HepG2 (cell line): ENCODE data around the gene ABCB6. TPM values are rescaled to one million over a fixed set of nuclear protein-coding genes. Genes with fewer than 3 reads are reported as not detected.

ENCODE experiments used
- ATF4 ChIP-seq, 2 experiments: fragments of 450-650 bp in 1 of 2; sonication (generic) in 1 of 2; formaldehyde crosslinking; IDR thresholded peaks; 2 replicates each; pipeline versions ENCODE4 v1.5.0 to v1.8.0; 2020 to 2022; ENCODE audit warnings: mild to moderate bottlenecking in 1 of 2, missing genetic modification reagents in 1 of 2
- BCL3 ChIP-seq: sonication (generic); formaldehyde crosslinking; IDR thresholded peaks from 2 replicates; pipeline ENCODE4 v1.5.1; 2020; ENCODE audit warnings: mild to moderate bottlenecking, missing genetic modification reagents, moderate library complexity
- CC2D1A ChIP-seq: sonication (generic); formaldehyde crosslinking; IDR thresholded peaks from 2 replicates; pipeline ENCODE4 v1.8.1; 2023; ENCODE audit warnings: mild to moderate bottlenecking, missing genetic modification reagents
- E2F1 ChIP-seq: sonication (generic); formaldehyde crosslinking; IDR thresholded peaks from 2 replicates; pipeline ENCODE4 v1.5.0; 2020; ENCODE audit warnings: missing genetic modification reagents
- ELK4 ChIP-seq: sonication (generic); formaldehyde crosslinking; IDR thresholded peaks from 2 replicates; pipeline ENCODE4 v1.9.0; 2021; ENCODE audit warnings: missing genetic modification reagents, borderline replicate concordance
- KDM2A ChIP-seq: sonication (generic); formaldehyde crosslinking; IDR thresholded peaks from 2 replicates; pipeline ENCODE4 v1.4.0; 2020; ENCODE audit warnings: low read depth, missing genetic modification reagents, borderline replicate concordance
- KLF16 ChIP-seq, 2 experiments: sonication (generic) in 1 of 2; formaldehyde crosslinking in 1 of 2; IDR thresholded peaks; 2 replicates each; pipeline versions ENCODE4 v1.6.1 to v1.8.0; 2016 to 2023; ENCODE audit warnings: missing genetic modification reagents in 2 of 2, missing compliant biosample characterization in 1 of 2
- MAF1 ChIP-seq: sonication (generic); formaldehyde crosslinking; IDR thresholded peaks from 2 replicates; pipeline ENCODE4 v1.5.0; 2020; ENCODE audit warnings: missing genetic modification reagents, borderline replicate concordance
- MAX ChIP-seq: IDR thresholded peaks from 2 replicates; pipeline ENCODE4 v1.6.1; 2012; ENCODE audit warnings: inconsistent platforms
- MIER2 ChIP-seq: IDR thresholded peaks from 2 replicates; pipeline ENCODE4 v1.6.1; 2016; ENCODE audit warnings: missing biosample characterization, missing genetic modification reagents
- MIER3 ChIP-seq: IDR thresholded peaks from 2 replicates; pipeline ENCODE4 v1.6.1; 2016; ENCODE audit warnings: missing compliant biosample characterization, borderline replicate concordance
- MTF2 ChIP-seq: sonication (generic); formaldehyde crosslinking; IDR thresholded peaks from 2 replicates; pipeline ENCODE4 v1.5.0; 2020; ENCODE audit warnings: missing genetic modification reagents, borderline replicate concordance
- MXD4 ChIP-seq: IDR thresholded peaks from 2 replicates; pipeline ENCODE4 v1.6.1; 2016; ENCODE audit warnings: mild to moderate bottlenecking, missing biosample characterization, missing genetic modification reagents
- PHF21A ChIP-seq: sonication (generic); formaldehyde crosslinking; IDR thresholded peaks from 2 replicates; pipeline ENCODE4 v1.5.0; 2020; ENCODE audit warnings: mild to moderate bottlenecking, missing genetic modification reagents
- POLR2A ChIP-seq, 2 experiments: IDR thresholded peaks; 2 replicates each; pipeline ENCODE4 v1.6.1; 2011; ENCODE audit warnings: low read depth in 2 of 2, low read length in 2 of 2, mild to moderate bottlenecking in 1 of 2, moderate library complexity in 1 of 2; ENCODE audit not compliant: insufficient read depth in 1 of 2
- TBX2 ChIP-seq: sonication (generic); formaldehyde crosslinking; IDR thresholded peaks from 2 replicates; pipeline ENCODE4 v1.5.0; 2020; ENCODE audit warnings: missing genetic modification reagents, mild to moderate bottlenecking, borderline replicate concordance
- TEF ChIP-seq: sonication (generic); formaldehyde crosslinking; IDR thresholded peaks from 2 replicates; pipeline ENCODE4 v1.5.0; 2020; ENCODE audit warnings: missing genetic modification reagents
- ZBTB34 ChIP-seq: sonication (generic); formaldehyde crosslinking; IDR thresholded peaks from 2 replicates; pipeline ENCODE4 v1.8.0; 2022; ENCODE audit warnings: mild to moderate bottlenecking, missing genetic modification reagents
- ZNF451 ChIP-seq: sonication (generic); formaldehyde crosslinking; IDR thresholded peaks from 2 replicates; pipeline ENCODE4 v1.5.0; 2020; ENCODE audit warnings: mild to moderate bottlenecking, missing genetic modification reagents
- ZNF720 ChIP-seq: sonication (generic); formaldehyde crosslinking; IDR thresholded peaks from 2 replicates; pipeline ENCODE4 v1.4.0; 2020; ENCODE audit warnings: missing genetic modification reagents
- ZNF777 ChIP-seq: sonication (generic); formaldehyde crosslinking; IDR thresholded peaks from 2 replicates; pipeline ENCODE4 v1.4.0; 2020; ENCODE audit warnings: missing genetic modification reagents
- ZSCAN29 ChIP-seq: sonication (generic); formaldehyde crosslinking; conservative IDR thresholded peaks from 2 replicates; pipeline ENCODE4 v1.4.0; 2020; ENCODE audit warnings: mild to moderate bottlenecking, missing genetic modification reagents
- polyA plus RNA-seq, 8 experiments: library from polyadenylated mRNA; depleted of rRNA in 3 of 8; stranded (reverse) in 7 of 8; unstranded in 1 of 8; fragments of >200 nt; fragmentation: Illumina TruSeq in 4 of 8; extraction: Trizol in 4 of 8; gene quantifications; 2 replicates each; pipeline versions ENCODE4 v1.2.1 to v1.2.3, GENCODE V29; 2011 to 2016; ENCODE audit warnings: low read depth in 4 of 8, missing spikeins in 1 of 8, mixed read lengths in 1 of 8; ENCODE audit not compliant: insufficient read depth in 1 of 8
- total RNA-seq, 5 experiments: library from RNA; depleted of rRNA; stranded (reverse); fragments of >200 nt; fragmentation: Illumina TruSeq; extraction: Trizol; gene quantifications; 2 replicates each; pipeline ENCODE4 v1.2.3, GENCODE V29; 2016; ENCODE audit warnings: low read depth in 1 of 5

ABCB6 gene
- total and polyA plus RNA-seq, 2 of the 13 experiments (the other 11 are each of a cell fraction or from before 2014, with no cell fraction given) = 91.1 to 137 TPM

- TF ChIP-seq ATF4 (CRISPR knock-in tag; IDR thresholded peaks at IDR 0.05) (peak in 1 of 2 experiments; percentile 70; a peak in 2 of 4 replicates), E2F1 (no peak), PHF21A (CRISPR knock-in tag) (no peak; the same call in 1 of the 2 replicates), MAF1 (CRISPR knock-in tag) (no peak), ZBTB34 (peak; percentile 74; the same call in 1 of the 2 replicates), ZNF720 (CRISPR knock-in tag) (no peak), TBX2 (CRISPR knock-in tag) (no peak; the same call in none of the 2 replicates), ZSCAN29 (CRISPR knock-in tag) (peak; percentile 60; the same call in 1 of the 2 replicates), MIER2 (CRISPR knock-in tag) (0 out of 2 replicates have a peak, but pooled peaks have one; percentile 54), MTF2 (CRISPR knock-in tag) (no peak), ZNF451 (CRISPR knock-in tag) (0 out of 2 replicates have a peak, but pooled peaks have one; percentile 32), KLF16 (CRISPR knock-in tag; IDR thresholded peaks at IDR 0.05) (peak in 1 of 2 experiments; percentile 76; a peak in 2 of 4 replicates), MAX (peak; percentile 52; the same call in 1 of the 2 replicates), MIER3 (CRISPR knock-in tag) (no peak), CC2D1A (CRISPR knock-in tag) (0 out of 2 replicates have a peak, but pooled peaks have one; percentile 23), POLR2A (IDR thresholded peaks at IDR 0.05; ENCODE audit: insufficient read depth in 1 of 2, low read depth in 2 of 2, low read length in 2 of 2) (peak in 1 of 2 experiments; percentile 48; a peak in 1 of 4 replicates), KDM2A (CRISPR knock-in tag) (peak; percentile 60; the same call in 1 of the 2 replicates), ZNF777 (no peak; the same call in 1 of the 2 replicates), MXD4 (CRISPR knock-in tag) (no peak; the same call in 1 of the 2 replicates), TEF (CRISPR knock-in tag) (no peak), ELK4 (CRISPR knock-in tag) (no peak), BCL3 (peak; percentile 37)
Measured at GRCh38 chr2:219207884-219208740, 10.6 kb downstream of the ABCB6 start (continued).
